Measurements from ENCODE around the gene MCC. TPM values are rescaled to one million over a fixed set of nuclear protein-coding genes. Genes with fewer than 3 reads are reported as not detected.

Gene MCC
- total RNA-seq, 2 experiments from 2014 or later, result 0.25 TPM; not detected in 1

GRCh38 chr5:113087976-113088514, 400.2 kb downstream of the MCC start:
- no TSS peak for BruUV-seq (replicated peaks)
- intact Hi-C loops (cut with micrococcal nuclease; ENCODE audit: unreplicated experiment), result no loop called here

GRCh38 chr5:113085880-113086409, 402.3 kb downstream of the MCC start:
- H3K9me2 ChIP-seq (ENCODE audit: insufficient read depth, low read length), result no peaks in the 10 kb centered on the region
- BruUV-seq (replicated peaks), result no TSS peak
- H3K9me3 ChIP-seq (ENCODE audit: low read length), result no peaks in the 10 kb centered on the region
- TF ChIP-seq CTCF (conservative IDR thresholded peaks at IDR 0.05; ENCODE audit: low read length) (no peak), EZH2phosphoT487 (IDR thresholded peaks at IDR 0.05; ENCODE audit: borderline replicate concordance, low read depth, low read length) (no peak)
- POLR2A ChIA-PET, result interaction anchor here (0.7 to 0.8 kb wide), 2 partner anchors 56 to 209 kb away, joined by 3 read pairs; no protein-coding TSS in a partner anchor
- no peak overlapping the region for H3K4me3 ChIP-seq (ENCODE audit: low read depth, low read length, poor library complexity, severe bottlenecking)
- no peak overlapping the region for H3K4me2 ChIP-seq (ENCODE audit: low read length)
- H2AFZ ChIP-seq (ENCODE audit: low read length), result no peak overlapping the region
- H3K4me1 ChIP-seq (ENCODE audit: insufficient read depth, low read length, poor library complexity, severe bottlenecking), result no peaks in the 10 kb centered on the region
- no peak for DNase-seq (ENCODE audit: low spot score)
- H4K20me1 ChIP-seq (ENCODE audit: insufficient read depth, low read length), result no peaks in the 10 kb centered on the region
- CTCF ChIA-PET (ENCODE audit: unreplicated experiment), result no interaction called here
- no peaks in the 10 kb centered on the region for H3K36me3 ChIP-seq (ENCODE audit: insufficient read depth, low read length)
- H3K79me2 ChIP-seq (ENCODE audit: insufficient read depth, low read depth, low read length), result no peaks in the 10 kb centered on the region
- intact Hi-C loops (cut with micrococcal nuclease; ENCODE audit: unreplicated experiment), result no loop called here
- H3K27ac ChIP-seq (ENCODE audit: low read depth, low read length, poor library complexity, severe bottlenecking), result no peak overlapping the region

More at GRCh38 chr5:113087976-113088514, 400.2 kb downstream of the MCC start:
- H3K4me3 ChIP-seq (ENCODE audit: low read depth, low read length, poor library complexity, severe bottlenecking), result no peak overlapping the region
- CTCF ChIA-PET (ENCODE audit: unreplicated experiment), result no interaction called here
- H3K4me2 ChIP-seq (ENCODE audit: low read length), result no peak overlapping the region
- TF ChIP-seq EZH2phosphoT487 (IDR thresholded peaks at IDR 0.05; ENCODE audit: borderline replicate concordance, low read depth, low read length), result no peak
- TF ChIP-seq CTCF (conservative IDR thresholded peaks at IDR 0.05; ENCODE audit: low read length), result no peak
- DNase-seq (ENCODE audit: low spot score), result no peak
- no peaks in the 10 kb centered on the region for H3K79me2 ChIP-seq (ENCODE audit: insufficient read depth, low read depth, low read length)
- no peaks in the 10 kb centered on the region for H4K20me1 ChIP-seq (ENCODE audit: insufficient read depth, low read length)
- POLR2A ChIA-PET, result no interaction called here
- no peaks in the 10 kb centered on the region for H3K36me3 ChIP-seq (ENCODE audit: insufficient read depth, low read length)
- no peaks in the 10 kb centered on the region for H3K4me1 ChIP-seq (ENCODE audit: insufficient read depth, low read length, poor library complexity, severe bottlenecking)
- no peaks in the 10 kb centered on the region for H3K9me3 ChIP-seq (ENCODE audit: low read length)
- H2AFZ ChIP-seq (ENCODE audit: low read length), result no peak overlapping the region
- no peak overlapping the region for H3K27ac ChIP-seq (ENCODE audit: low read depth, low read length, poor library complexity, severe bottlenecking)
- no peaks in the 10 kb centered on the region for H3K9me2 ChIP-seq (ENCODE audit: insufficient read depth, low read length)

- ChIA-PET CTCF (ENCODE audit: unreplicated experiment) (no interaction called here), POLR2A (interaction anchor here (0.7 to 1.6 kb wide), 3 partner anchors 15 to 209 kb away, joined by 3 to 5 read pairs (median 3); no protein-coding TSS in a partner anchor)
- Histone ChIP-seq H3K79me2 (ENCODE audit: insufficient read depth, low read depth, low read length) (no peaks in the 10 kb centered on the region), H2AFZ (ENCODE audit: low read length) (no peak overlapping the region), H3K4me2 (ENCODE audit: low read length) (no peak overlapping the region), H3K27ac (ENCODE audit: low read depth, low read length, poor library complexity, severe bottlenecking) (no peak overlapping the region), H3K36me3 (ENCODE audit: insufficient read depth, low read length) (no peaks in the 10 kb centered on the region), H3K9me3 (ENCODE audit: low read length) (no peaks in the 10 kb centered on the region), H3K4me3 (ENCODE audit: low read depth, low read length, poor library complexity, severe bottlenecking) (no peak overlapping the region), H4K20me1 (ENCODE audit: insufficient read depth, low read length) (no peaks in the 10 kb centered on the region), H3K9me2 (ENCODE audit: insufficient read depth, low read length) (no peaks in the 10 kb centered on the region), H3K4me1 (ENCODE audit: insufficient read depth, low read length, poor library complexity, severe bottlenecking) (no peaks in the 10 kb centered on the region)
- BruUV-seq (replicated peaks), result no TSS peak
- intact Hi-C loops (cut with micrococcal nuclease; ENCODE audit: unreplicated experiment), result no loop called here
- no peak for DNase-seq (ENCODE audit: low spot score)
- TF ChIP-seq CTCF (conservative IDR thresholded peaks at IDR 0.05; ENCODE audit: low read length), result no peak
- no peak for TF ChIP-seq EZH2phosphoT487 (IDR thresholded peaks at IDR 0.05; ENCODE audit: borderline replicate concordance, low read depth, low read length)
Observed at GRCh38 chr5:113085084-113085414, 403.2 kb downstream of the MCC start.
